Measurements from ENCODE around the gene MKS1. TPM values are rescaled to one million over a fixed set of nuclear protein-coding genes. Genes with fewer than 3 reads are reported as not detected.

The MKS1 gene
- total RNA-seq (2014; rRNA removed; shearing (Covaris generic)): 26.8 and 28.3 TPM in 2 replicates

DNA sequence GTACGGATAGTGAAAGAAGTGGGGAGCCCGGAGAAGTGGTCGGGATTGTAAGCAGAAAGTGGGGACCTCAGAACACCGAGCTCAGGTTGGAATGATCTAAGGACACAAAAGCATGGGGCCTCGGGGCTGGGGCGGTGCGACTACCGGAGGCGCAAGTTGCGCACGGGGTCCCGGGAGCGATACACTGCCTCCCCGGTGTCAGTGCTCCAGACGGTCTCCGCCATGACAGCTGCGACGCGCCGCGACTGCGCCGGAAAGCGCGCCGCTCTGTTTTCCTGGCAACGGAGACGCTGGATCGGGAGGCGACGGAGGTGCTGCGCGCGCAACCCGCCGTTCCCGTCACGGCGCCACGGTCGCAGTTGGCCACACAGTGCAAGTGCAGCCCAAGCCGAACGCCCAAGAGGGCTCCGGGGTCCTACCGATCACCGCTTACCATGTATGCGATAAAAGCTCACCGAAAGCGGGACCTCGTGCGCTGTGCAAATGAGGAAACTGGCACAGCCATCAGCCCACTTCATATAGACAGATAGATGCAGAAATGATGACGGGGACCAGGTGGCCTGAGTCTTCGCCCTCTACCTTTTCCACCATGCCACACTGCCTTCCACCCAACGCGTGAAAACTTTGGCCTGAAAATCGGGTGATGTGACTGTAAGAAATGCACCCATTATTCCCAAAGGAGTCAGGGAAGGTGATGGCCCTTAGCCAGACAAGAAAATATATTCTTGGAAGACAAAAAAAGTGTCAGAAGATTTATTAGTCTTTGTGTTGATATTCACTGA is at the start of gene MKS1:
Gene MKS1 (minus strand): TSS at position 249 of the 782 bp plus-strand sequence. CDS start 25 bp downstream, at position 224.
- Histone ChIP-seq H3K4me3 (ENCODE audit: insufficient read depth, low read depth, low read length) (peak within 1 kb of the TSS; percentile 82), H3K36me3 (replicated peaks; ENCODE audit: control insufficient read depth, insufficient read depth, low read length) (peaks cover 1% of the 10 kb centered on the region), H3K27me3 (ENCODE audit: control insufficient read depth, insufficient read depth, low read length) (peaks cover 3% of the 10 kb centered on the region; the same call in 1 of the 2 replicates)
- peak; percentile 99 for DNase-seq

- Histone ChIP-seq H3K4me3 (ENCODE audit: insufficient read depth, low read depth, low read length) (no peak overlapping the region), H3K27me3 (ENCODE audit: control insufficient read depth, insufficient read depth, low read length) (no peaks in the 10 kb centered on the region; the same call in 1 of the 2 replicates), H3K36me3 (replicated peaks; ENCODE audit: control insufficient read depth, insufficient read depth, low read length) (no peaks in the 10 kb centered on the region)
- DNase-seq: peak; percentile 16
Observed at GRCh38 chr17:58268326-58268725, 49.3 kb upstream of the MKS1 start.

DNA sequence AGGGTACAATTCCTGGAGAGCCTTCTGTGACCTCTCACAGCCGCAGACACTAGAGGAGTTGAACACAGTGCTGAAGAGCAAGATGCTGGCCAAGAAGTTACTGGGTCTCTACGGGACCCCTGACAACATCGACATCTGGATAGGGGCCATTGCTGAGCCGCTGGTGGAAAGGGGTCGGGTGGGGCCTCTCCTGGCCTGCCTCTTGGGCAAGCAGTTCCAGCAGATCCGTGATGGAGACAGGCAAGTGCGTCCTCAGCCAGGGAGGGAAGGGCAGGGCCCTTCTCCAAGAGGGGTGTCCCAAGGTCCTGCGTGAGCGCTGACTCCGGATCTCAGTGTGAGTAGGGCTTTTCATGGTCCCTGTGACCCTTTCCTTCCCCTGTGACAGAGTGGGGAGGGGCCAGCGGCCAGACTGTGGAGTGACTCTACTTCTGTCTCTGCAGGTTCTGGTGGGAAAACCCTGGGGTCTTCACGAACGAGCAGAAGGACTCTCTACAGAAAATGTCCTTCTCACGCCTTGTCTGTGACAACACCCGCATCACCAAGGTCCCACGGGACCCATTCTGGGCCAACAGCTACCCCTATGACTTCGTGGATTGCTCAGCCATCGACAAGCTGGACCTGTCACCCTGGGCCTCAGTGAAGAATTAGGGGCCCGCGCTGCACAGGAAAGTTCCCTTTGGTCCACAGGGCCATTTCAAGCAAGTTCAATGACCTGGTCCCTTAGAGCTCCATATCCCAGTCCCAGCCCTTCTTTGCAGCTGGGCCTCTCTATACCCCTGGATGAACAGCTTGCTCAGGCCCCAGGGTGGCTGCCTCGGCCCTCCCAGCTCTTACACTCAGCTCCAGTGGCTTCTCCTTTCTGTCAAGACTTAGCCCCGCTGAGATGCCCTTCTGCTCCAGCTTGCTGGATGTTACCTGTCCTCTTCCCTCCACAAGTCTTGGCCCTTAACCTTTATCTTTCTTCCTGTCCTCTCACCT is 48.6 kb upstream of the MKS1 start:
- no peak overlapping the region for H3K4me3 ChIP-seq (ENCODE audit: insufficient read depth, low read depth, low read length)
- no peaks in the 10 kb centered on the region; the same call in 1 of the 2 replicates for H3K27me3 ChIP-seq (ENCODE audit: control insufficient read depth, insufficient read depth, low read length)
- DNase-seq: peak; percentile 13
- H3K36me3 ChIP-seq (replicated peaks; ENCODE audit: control insufficient read depth, insufficient read depth, low read length): no peaks in the 10 kb centered on the region

DNA sequence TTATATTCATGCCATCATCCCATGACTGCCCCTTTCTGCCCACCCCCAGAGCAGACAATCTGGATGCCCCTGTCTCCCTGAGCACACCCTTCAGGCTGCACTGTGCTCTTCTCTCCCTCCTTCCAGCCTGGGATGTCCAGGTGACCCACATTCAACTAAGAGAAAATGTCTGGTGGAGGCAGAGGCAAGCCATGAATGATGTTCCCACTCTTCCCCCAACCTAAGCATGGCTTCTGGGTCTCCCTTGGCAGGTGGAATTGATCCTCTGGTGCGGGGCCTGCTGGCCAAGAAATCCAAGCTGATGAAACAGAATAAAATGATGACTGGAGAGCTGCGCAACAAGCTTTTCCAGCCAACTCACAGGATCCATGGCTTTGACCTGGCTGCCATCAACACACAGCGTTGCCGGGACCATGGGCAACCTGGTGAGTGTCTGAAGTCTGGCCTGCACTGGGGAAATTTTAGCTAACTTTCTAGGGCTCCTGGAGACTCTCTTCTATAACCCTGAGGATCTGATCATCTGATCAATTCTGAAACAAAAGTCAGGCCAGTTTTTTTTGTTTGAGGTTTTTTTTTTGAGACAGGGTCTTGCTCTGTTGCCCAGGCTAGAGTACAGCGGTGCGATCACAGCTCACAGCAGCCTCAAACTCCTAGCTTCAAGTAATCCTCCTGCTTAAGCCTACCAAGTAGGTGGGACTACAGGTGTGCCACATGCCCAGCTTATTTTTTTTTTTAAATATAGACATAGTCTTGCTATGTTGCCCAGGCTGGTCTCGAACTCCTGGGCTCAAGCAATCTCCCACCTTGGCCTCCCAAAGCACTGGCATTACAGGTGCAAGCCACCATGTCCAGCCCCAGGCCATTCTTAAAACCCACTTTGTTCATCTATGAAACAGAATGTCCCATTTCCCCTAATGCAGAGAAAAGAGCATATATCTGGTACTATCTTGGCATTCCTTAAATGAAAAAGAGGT is 47.1 kb upstream of the MKS1 start:
- H3K36me3 ChIP-seq (replicated peaks; ENCODE audit: control insufficient read depth, insufficient read depth, low read length): no peaks in the 10 kb centered on the region
- DNase-seq: no peak
- H3K4me3 ChIP-seq (ENCODE audit: insufficient read depth, low read depth, low read length): no peak overlapping the region
- H3K27me3 ChIP-seq (ENCODE audit: control insufficient read depth, insufficient read depth, low read length): no peaks in the 10 kb centered on the region; the same call in 1 of the 2 replicates

DNA sequence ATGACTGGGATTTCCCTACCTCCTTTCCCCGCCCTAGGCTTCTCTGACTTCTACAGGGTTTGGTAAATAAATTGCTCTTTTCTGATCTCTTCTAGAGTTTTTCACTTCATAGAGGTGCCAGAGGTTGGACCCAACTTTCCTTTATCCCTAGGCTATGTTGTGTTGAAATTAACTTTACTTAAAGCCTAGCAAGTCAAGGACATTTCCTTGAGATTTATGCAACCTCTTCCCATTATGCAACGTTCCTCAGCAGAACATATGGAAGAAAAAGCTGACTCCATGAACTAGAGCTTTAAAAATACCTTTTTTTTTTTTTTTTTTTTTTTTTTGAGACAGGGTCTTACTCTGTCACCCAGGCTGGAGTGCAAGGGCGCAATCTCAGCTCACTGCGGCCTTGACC is 46.2 kb upstream of the MKS1 start:
- no peak overlapping the region for H3K4me3 ChIP-seq (ENCODE audit: insufficient read depth, low read depth, low read length)
- no peaks in the 10 kb centered on the region; the same call in 1 of the 2 replicates for H3K27me3 ChIP-seq (ENCODE audit: control insufficient read depth, insufficient read depth, low read length)
- no peak for DNase-seq
- H3K36me3 ChIP-seq (replicated peaks; ENCODE audit: control insufficient read depth, insufficient read depth, low read length): no peaks in the 10 kb centered on the region

DNA sequence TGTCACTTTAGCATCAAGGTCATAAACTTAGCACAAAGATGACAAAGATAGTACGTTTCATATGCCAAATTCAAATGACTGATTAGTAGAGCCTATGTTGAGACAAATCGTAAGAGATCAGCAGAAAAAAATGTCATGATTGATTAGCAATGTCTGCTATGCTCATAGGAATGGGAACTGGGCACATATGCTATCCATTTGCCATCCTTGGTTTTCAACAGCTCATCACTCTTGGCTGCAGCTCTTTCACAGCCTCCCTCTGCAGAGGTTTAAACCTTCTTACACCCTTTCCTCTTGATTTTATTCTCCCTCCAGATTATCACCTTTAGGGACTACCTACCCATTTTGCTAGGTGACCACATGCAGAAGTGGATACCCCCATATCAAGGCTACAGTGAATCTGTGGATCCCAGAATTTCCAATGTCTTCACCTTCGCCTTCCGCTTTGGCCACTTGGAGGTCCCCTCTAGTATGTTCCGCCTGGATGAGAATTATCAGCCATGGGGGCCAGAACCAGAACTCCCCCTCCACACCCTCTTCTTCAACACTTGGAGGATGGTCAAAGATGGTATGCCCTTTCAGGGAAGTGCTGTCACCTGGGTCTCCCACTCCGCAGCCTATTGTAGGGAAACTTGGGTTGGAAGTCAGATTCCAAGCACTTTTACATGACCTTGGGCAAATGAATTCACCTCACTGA is 45.5 kb upstream of the MKS1 start:
- H3K27me3 ChIP-seq (ENCODE audit: control insufficient read depth, insufficient read depth, low read length): no peaks in the 10 kb centered on the region; the same call in 1 of the 2 replicates
- no peak for DNase-seq

GRCh38 chr17:58263773-58264172 is 44.7 kb upstream of the MKS1 start:
- H3K4me3 ChIP-seq (ENCODE audit: insufficient read depth, low read depth, low read length): no peak overlapping the region
- no peak for DNase-seq
- no peaks in the 10 kb centered on the region; the same call in 1 of the 2 replicates for H3K27me3 ChIP-seq (ENCODE audit: control insufficient read depth, insufficient read depth, low read length)
- H3K36me3 ChIP-seq (replicated peaks; ENCODE audit: control insufficient read depth, insufficient read depth, low read length): no peaks in the 10 kb centered on the region

More for the DNA sequence above, 45.5 kb upstream of the MKS1 start:
- Histone ChIP-seq H3K36me3 (replicated peaks; ENCODE audit: control insufficient read depth, insufficient read depth, low read length) (no peaks in the 10 kb centered on the region), H3K4me3 (ENCODE audit: insufficient read depth, low read depth, low read length) (no peak overlapping the region)

GRCh38 chr17:58262149-58262548 is 43.1 kb upstream of the MKS1 start:
- Histone ChIP-seq H3K36me3 (replicated peaks; ENCODE audit: control insufficient read depth, insufficient read depth, low read length) (no peaks in the 10 kb centered on the region), H3K4me3 (ENCODE audit: insufficient read depth, low read depth, low read length) (no peak overlapping the region), H3K27me3 (ENCODE audit: control insufficient read depth, insufficient read depth, low read length) (no peaks in the 10 kb centered on the region; the same call in 1 of the 2 replicates)
- no peak for DNase-seq

DNA sequence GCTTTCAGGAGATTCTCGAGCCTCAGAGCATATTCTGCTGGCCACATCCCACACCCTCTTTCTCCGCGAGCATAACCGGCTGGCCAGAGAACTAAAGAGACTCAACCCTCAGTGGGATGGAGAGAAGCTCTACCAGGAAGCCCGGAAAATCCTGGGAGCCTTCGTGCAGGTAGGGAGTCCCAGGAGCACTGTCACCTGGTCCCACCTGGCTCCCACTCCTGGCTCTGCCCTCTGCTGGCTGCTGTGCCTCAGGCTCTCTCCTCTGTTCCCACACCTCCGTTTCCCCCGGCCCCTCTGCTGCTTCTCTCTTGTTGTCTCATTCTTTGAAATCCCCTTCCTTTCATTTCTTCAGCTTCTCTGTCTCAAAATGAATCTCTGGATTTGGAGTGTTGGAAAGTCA is 35.7 kb upstream of the MKS1 start:
- DNase-seq: peak; percentile 88
- no peak overlapping the region; the same call in 1 of the 2 replicates for H3K4me3 ChIP-seq (ENCODE audit: insufficient read depth, low read depth, low read length)
- peaks cover 30% of the 10 kb centered on the region for H3K27me3 ChIP-seq (ENCODE audit: control insufficient read depth, insufficient read depth, low read length)
- no peaks in the 10 kb centered on the region for H3K36me3 ChIP-seq (replicated peaks; ENCODE audit: control insufficient read depth, insufficient read depth, low read length)

GRCh38 chr17:58253082-58253481 is 34.0 kb upstream of the MKS1 start:
- Histone ChIP-seq H3K27me3 (ENCODE audit: control insufficient read depth, insufficient read depth, low read length) (peaks cover 48% of the 10 kb centered on the region), H3K36me3 (replicated peaks; ENCODE audit: control insufficient read depth, insufficient read depth, low read length) (no peaks in the 10 kb centered on the region)

DNA sequence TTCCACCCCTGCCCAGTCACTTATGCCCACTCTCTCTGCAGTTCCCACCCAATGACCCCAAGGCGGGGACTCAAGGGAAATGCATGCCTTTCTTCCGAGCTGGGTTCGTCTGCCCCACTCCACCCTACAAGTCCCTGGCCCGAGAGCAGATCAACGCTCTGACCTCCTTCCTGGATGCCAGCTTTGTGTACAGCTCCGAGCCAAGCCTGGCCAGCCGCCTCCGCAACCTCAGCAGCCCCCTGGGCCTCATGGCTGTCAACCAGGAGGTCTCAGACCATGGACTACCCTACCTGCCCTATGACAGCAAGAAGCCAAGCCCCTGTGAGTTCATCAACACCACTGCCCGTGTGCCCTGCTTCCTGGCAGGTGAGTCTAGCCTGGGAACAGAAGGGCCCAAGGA is 33.1 kb upstream of the MKS1 start:
- Histone ChIP-seq H3K4me3 (ENCODE audit: insufficient read depth, low read depth, low read length) (no peak overlapping the region), H3K27me3 (ENCODE audit: control insufficient read depth, insufficient read depth, low read length) (peaks cover 55% of the 10 kb centered on the region), H3K36me3 (replicated peaks; ENCODE audit: control insufficient read depth, insufficient read depth, low read length) (no peaks in the 10 kb centered on the region)
- DNase-seq: peak; percentile 26

More at GRCh38 chr17:58253082-58253481, 34.0 kb upstream of the MKS1 start:
- H3K4me3 ChIP-seq (ENCODE audit: insufficient read depth, low read depth, low read length): no peak overlapping the region
- DNase-seq: no peak

- Histone ChIP-seq H3K27me3 (ENCODE audit: control insufficient read depth, insufficient read depth, low read length) (peaks cover 58% of the 10 kb centered on the region), H3K36me3 (replicated peaks; ENCODE audit: control insufficient read depth, insufficient read depth, low read length) (no peaks in the 10 kb centered on the region), H3K4me3 (ENCODE audit: insufficient read depth, low read depth, low read length) (no peak overlapping the region)
- DNase-seq: no peak
Observed at GRCh38 chr17:58250344-58251011, 31.4 kb upstream of the MKS1 start.

Data from H7 (cell line).